Hypothalamus (tissue), 51 donors: Measurements from ENCODE around the gene PHF5A.

Source experiments
- DNase-seq, 51 donors: peaks; one replicate each; lab custom pipeline; 2025; lab: John Stamatoyannopoulos, UW

Gene PHF5A

DNA sequence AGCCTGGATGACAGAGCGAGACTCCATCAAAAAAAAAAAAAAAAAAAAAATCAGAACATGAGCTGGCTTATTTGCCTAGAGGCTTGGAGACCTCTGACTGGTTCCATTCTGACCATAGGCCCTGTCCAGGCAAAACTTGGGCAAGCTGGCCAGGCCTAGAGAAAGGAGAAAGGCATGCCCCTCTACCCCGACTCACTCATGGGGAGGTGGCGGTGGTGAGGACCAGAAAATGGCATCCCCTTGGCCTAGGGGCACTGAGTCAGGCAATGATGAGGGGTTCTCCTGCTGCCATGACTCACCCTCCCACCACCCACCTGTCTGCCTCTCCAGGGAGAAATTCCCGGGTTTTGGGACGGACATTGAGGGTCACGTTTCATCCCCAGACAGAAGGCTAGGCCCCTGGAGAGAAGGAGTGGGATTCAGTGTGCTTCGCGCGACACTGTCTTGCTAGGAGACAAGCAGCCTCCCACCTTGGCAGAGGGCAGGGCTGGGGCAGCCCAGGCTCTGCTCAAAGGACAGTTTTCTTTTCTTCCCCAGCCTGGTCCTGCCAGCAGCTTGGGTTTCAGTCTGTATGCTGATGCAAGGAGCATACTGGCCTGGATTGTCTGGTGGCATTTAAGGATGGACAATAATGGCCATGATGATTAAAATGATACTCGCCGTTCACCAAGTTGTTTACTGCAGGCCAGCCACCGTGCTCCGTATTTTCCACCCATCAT, 39.1 kb downstream of the PHF5A start:
- DNase-seq: peak in 17 of 51 donors; percentile 16 to 68 (median 41)

- DNase-seq: no peak
Measured at GRCh38 chr22:41425660-41426365, 42.7 kb downstream of the PHF5A start.

- no peak for DNase-seq
Measured at GRCh38 chr22:41418717-41419116, 49.8 kb downstream of the PHF5A start.

DNA sequence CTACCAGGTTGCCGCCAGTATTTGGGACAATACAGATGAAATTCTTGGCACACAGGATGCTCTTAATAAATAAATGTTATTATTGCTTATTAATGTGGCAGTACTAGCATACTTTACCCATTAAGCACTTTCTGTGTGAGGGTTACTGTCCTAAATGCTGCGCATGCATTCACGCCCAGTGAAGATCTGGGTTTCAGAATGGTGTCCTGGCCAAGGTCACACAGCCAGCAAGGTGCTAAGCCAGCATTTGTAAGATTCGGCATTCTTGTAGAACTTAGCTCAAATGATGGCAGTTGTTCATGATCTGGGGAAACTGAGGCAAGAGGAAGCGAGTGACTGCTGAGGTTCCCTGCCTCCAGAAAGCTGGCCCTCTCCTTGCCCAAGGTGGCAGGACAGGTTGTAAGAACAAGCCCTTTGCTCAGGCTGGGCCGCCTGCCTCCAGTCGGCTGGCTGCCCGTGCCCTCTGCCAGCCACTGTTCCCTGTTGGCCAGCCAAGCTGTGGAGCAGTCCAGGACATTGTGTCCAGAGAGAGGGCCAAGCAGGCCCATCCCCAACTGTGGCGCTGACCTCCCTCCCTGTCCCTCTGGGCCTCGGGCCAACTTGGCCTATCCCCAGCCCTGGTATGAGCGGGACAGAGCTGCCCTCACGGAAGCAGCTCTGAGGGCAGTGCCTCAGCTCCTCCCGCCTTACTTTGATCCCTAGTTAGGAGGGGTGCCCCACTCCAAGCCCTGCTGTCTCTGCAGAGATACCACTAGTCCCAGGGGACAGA, 50.7 kb downstream of the PHF5A start:
- peak; percentile 48 to 99 (median 95) for DNase-seq

- no peak for DNase-seq
Measured at GRCh38 chr22:41415554-41415953, 52.9 kb downstream of the PHF5A start.

DNA sequence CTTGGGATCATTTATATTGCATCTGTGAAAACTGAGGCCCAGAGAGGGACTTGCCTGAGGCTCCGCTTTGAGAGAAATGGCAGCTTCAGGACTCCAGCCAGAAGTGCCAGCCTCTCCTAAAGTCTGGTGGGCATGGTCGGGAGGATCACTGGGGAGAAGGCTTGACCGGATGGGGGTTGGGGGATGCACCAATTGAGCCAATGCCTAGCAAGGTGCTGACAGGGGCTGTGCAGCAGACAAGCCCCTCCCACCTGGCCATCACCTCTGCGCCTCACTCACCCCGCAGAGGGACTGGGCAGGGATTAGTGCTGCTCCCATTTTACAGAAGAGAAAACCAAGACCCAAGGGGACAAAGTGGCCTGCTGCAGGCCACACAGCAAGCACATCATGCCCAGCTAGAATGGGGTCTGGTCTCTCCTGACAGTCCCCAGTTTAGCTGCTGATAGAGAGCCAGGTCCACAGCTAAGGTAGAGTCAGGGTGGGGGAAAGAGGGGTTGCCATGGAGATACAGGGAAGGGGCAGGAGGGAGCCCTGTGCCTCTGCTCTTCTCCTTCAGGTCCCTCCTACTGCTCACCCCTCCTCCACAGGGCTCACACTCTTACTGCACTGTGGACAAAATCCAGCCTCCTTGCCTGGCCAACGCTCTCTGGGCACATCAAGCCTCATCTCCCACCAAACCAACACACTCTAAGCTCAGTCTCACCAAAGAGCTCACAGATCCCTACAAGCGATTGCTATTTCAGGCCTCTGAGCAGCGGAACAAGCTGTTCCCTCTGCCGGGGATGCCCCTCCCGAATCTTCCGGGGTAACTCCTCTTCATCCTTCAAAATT, 57.3 kb downstream of the PHF5A start:
- peak in 25 of 51 donors; percentile 15 to 89 (median 40) for DNase-seq

- peak in 16 of 51 donors; percentile 11 to 71 (median 25) for DNase-seq
Measured at GRCh38 chr22:41410311-41410751, 58.2 kb downstream of the PHF5A start.
